Measurements from ENCODE around the gene GATAD2B. TPM values are rescaled to one million over a fixed set of nuclear protein-coding genes. Genes with fewer than 3 reads are reported as not detected.

Gene GATAD2B
- polyA plus RNA-seq, 1 donor from 2014 or later, result 12.8 TPM

- H3K27me3 ChIP-seq (ENCODE audit: insufficient read depth, low read depth, low read length), result no peaks in the 10 kb centered on the region
- H3K9me2 ChIP-seq (ENCODE audit: insufficient read depth, low read length), result no peaks in the 10 kb centered on the region
- no peaks in the 10 kb centered on the region for H3K36me3 ChIP-seq (ENCODE audit: insufficient read depth, low read length)
- H4K20me1 ChIP-seq (ENCODE audit: insufficient read depth), result no peaks in the 10 kb centered on the region
- no peaks in the 10 kb centered on the region for H3K79me2 ChIP-seq (replicated peaks; ENCODE audit: insufficient read depth, low read length)
- no peak overlapping the region for H3K27ac ChIP-seq (ENCODE audit: low read length)
- TF ChIP-seq, protein P1, sequence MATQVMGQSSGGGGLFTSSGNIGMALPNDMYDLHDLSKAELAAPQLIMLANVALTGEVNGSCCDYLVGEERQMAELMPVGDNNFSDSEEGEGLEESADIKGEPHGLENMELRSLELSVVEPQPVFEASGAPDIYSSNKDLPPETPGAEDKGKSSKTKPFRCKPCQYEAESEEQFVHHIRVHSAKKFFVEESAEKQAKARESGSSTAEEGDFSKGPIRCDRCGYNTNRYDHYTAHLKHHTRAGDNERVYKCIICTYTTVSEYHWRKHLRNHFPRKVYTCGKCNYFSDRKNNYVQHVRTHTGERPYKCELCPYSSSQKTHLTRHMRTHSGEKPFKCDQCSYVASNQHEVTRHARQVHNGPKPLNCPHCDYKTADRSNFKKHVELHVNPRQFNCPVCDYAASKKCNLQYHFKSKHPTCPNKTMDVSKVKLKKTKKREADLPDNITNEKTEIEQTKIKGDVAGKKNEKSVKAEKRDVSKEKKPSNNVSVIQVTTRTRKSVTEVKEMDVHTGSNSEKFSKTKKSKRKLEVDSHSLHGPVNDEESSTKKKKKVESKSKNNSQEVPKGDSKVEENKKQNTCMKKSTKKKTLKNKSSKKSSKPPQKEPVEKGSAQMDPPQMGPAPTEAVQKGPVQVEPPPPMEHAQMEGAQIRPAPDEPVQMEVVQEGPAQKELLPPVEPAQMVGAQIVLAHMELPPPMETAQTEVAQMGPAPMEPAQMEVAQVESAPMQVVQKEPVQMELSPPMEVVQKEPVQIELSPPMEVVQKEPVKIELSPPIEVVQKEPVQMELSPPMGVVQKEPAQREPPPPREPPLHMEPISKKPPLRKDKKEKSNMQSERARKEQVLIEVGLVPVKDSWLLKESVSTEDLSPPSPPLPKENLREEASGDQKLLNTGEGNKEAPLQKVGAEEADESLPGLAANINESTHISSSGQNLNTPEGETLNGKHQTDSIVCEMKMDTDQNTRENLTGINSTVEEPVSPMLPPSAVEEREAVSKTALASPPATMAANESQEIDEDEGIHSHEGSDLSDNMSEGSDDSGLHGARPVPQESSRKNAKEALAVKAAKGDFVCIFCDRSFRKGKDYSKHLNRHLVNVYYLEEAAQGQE (IDR thresholded peaks at IDR 0.05; ENCODE audit: borderline replicate concordance), result no peak
- TF ChIP-seq SMC3 (conservative IDR thresholded peaks at IDR 0.05; ENCODE audit: poor library complexity) (no peak), MXI1 (conservative IDR thresholded peaks at IDR 0.05; ENCODE audit: poor library complexity, severe bottlenecking) (no peak), EZH2 (IDR thresholded peaks at IDR 0.05; ENCODE audit: borderline replicate concordance, insufficient read depth, low read length, poor library complexity, severe bottlenecking) (no peak), TAF1 (IDR thresholded peaks at IDR 0.05; ENCODE audit: low read depth) (no peak), POLR2AphosphoS5 (IDR thresholded peaks at IDR 0.05) (no peak), EP300 (conservative IDR thresholded peaks at IDR 0.05; ENCODE audit: poor library complexity, severe bottlenecking) (no peak), RAD21 (conservative IDR thresholded peaks at IDR 0.05) (no peak)
- TF ChIP-seq, protein P2, sequence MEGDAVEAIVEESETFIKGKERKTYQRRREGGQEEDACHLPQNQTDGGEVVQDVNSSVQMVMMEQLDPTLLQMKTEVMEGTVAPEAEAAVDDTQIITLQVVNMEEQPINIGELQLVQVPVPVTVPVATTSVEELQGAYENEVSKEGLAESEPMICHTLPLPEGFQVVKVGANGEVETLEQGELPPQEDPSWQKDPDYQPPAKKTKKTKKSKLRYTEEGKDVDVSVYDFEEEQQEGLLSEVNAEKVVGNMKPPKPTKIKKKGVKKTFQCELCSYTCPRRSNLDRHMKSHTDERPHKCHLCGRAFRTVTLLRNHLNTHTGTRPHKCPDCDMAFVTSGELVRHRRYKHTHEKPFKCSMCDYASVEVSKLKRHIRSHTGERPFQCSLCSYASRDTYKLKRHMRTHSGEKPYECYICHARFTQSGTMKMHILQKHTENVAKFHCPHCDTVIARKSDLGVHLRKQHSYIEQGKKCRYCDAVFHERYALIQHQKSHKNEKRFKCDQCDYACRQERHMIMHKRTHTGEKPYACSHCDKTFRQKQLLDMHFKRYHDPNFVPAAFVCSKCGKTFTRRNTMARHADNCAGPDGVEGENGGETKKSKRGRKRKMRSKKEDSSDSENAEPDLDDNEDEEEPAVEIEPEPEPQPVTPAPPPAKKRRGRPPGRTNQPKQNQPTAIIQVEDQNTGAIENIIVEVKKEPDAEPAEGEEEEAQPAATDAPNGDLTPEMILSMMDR (IDR thresholded peaks at IDR 0.05; ENCODE audit: poor library complexity, severe bottlenecking), result no peak
- H3F3A ChIP-seq (ENCODE audit: insufficient read depth, low read length, poor library complexity, severe bottlenecking), result no peaks in the 10 kb centered on the region
- no peak overlapping the region for H3K4me3 ChIP-seq (ENCODE audit: low read length)
- no peaks in the 10 kb centered on the region for H3K9me3 ChIP-seq (ENCODE audit: low read length)
- no peak overlapping the region for H2AFZ ChIP-seq (ENCODE audit: low read depth, low read length)
- no peak overlapping the region for H3K4me2 ChIP-seq (ENCODE audit: low read length)
- H3K9ac ChIP-seq (ENCODE audit: low read length), result no peak overlapping the region
Observed at GRCh38 chr1:153929426-153929825, 6.7 kb upstream of the GATAD2B start.

GRCh38 chr1:153928791-153929341, 6.1 kb upstream of the GATAD2B start:
- no peak overlapping the region for H3K4me3 ChIP-seq (ENCODE audit: low read length)

More at GRCh38 chr1:153928791-153929341, 6.1 kb upstream of the GATAD2B start:
- no peak overlapping the region for H3K9ac ChIP-seq (ENCODE audit: low read length)
- H3K4me2 ChIP-seq (ENCODE audit: low read length), result no peak overlapping the region
- no peaks in the 10 kb centered on the region for H3K27me3 ChIP-seq (ENCODE audit: insufficient read depth, low read depth, low read length)
- H3K9me3 ChIP-seq (ENCODE audit: low read length), result no peaks in the 10 kb centered on the region
- H3K79me2 ChIP-seq (replicated peaks; ENCODE audit: insufficient read depth, low read length), result no peaks in the 10 kb centered on the region
- no peak overlapping the region for H2AFZ ChIP-seq (ENCODE audit: low read depth, low read length)
- H4K20me1 ChIP-seq (ENCODE audit: insufficient read depth), result no peaks in the 10 kb centered on the region
- no peaks in the 10 kb centered on the region for H3K9me2 ChIP-seq (ENCODE audit: insufficient read depth, low read length)
- no peaks in the 10 kb centered on the region for H3F3A ChIP-seq (ENCODE audit: insufficient read depth, low read length, poor library complexity, severe bottlenecking)
- no peaks in the 10 kb centered on the region for H3K36me3 ChIP-seq (ENCODE audit: insufficient read depth, low read length)
- TF ChIP-seq, protein P2 (IDR thresholded peaks at IDR 0.05; ENCODE audit: poor library complexity, severe bottlenecking), result no peak
- no peak for TF ChIP-seq SMC3 (conservative IDR thresholded peaks at IDR 0.05; ENCODE audit: poor library complexity)
- no peak for TF ChIP-seq MXI1 (conservative IDR thresholded peaks at IDR 0.05; ENCODE audit: poor library complexity, severe bottlenecking)
- no peak for TF ChIP-seq EP300 (conservative IDR thresholded peaks at IDR 0.05; ENCODE audit: poor library complexity, severe bottlenecking)
- TF ChIP-seq RAD21 (conservative IDR thresholded peaks at IDR 0.05), result no peak
- TF ChIP-seq, protein P1 (IDR thresholded peaks at IDR 0.05; ENCODE audit: borderline replicate concordance), result no peak
- TF ChIP-seq POLR2AphosphoS5 (IDR thresholded peaks at IDR 0.05), result no peak
- no peak for TF ChIP-seq TAF1 (IDR thresholded peaks at IDR 0.05; ENCODE audit: low read depth)
- TF ChIP-seq EZH2 (IDR thresholded peaks at IDR 0.05; ENCODE audit: borderline replicate concordance, insufficient read depth, low read length, poor library complexity, severe bottlenecking), result no peak
- no peak overlapping the region for H3K27ac ChIP-seq (ENCODE audit: low read length)
